ENCODE measurements around the gene ZNF107.

The ZNF107 gene

DNA sequence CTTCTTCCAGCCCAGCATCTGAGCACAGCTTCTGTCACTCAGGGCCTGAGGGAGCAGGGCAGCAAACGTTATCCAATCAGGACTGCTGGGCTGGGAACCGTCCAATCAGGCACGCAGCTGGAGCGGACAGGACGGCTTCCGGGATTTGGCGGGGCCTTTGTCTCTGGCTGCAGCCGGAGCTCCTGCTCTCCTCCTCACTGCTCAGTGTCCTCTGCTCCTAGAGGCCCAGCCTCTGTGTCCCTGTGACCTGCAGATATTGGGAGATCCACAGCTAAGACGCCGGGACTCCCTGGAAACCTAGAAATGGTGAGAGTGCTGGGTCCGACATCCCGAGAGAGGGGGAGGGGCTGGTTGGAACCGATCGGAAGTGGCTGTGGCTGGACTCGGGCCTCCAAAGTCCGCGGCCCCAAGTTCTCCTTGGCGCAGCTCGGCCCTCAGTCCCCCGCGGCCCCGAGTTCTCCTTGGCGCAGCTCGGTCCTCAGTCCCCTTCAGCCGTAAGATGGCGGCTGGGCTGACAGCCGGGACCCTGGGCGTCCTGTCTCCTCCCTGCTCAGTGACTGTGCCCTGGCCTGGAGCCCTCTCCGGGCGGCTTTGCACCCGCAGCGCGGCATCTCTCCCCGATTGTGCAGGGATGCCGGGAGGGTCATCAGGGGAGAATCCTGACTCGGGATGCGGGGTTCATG, at the start of gene ZNF107:
Gene ZNF107, plus strand, starts transcription at position 154 of the 683 bp plus-strand sequence. Its CDS starts 150 bp downstream, at position 304.
- in situ Hi-C loops (cut with MboI; ENCODE audit: low sequenced_read_pairs), result no loop called here

DNA sequence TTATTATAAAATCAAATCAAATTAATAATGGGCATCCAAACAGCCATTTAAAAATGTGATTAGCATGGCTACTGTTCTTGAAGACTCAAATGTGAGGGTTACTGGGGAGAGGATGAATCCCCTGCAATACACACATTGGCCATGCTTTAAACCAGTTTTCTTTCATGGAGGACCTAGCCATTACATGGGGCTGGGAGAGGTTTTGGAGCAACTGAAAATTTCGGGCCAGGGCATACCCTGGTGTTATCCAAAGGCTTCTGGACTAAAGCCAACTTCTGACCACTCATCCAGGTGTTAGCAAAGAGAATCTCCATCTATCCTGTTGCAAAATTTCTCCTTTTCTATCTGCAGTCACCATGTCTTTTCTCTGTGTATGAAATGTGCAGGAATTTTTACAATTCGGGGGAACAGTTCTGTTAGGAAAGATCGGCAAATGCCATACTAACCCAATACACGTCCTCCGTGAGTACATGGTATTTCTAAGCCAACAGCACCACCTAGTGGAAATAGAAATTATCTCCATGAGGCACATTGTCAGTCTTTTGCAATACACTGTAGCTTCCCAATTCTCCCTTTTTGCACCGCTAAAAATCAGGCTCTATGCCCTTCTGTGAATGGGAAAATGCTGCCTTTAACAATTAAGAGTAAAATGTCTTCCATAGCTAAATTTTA, 47.0 kb upstream of the ZNF107 start:
- in situ Hi-C loops (cut with MboI; ENCODE audit: low sequenced_read_pairs), result no loop called here

DNA sequence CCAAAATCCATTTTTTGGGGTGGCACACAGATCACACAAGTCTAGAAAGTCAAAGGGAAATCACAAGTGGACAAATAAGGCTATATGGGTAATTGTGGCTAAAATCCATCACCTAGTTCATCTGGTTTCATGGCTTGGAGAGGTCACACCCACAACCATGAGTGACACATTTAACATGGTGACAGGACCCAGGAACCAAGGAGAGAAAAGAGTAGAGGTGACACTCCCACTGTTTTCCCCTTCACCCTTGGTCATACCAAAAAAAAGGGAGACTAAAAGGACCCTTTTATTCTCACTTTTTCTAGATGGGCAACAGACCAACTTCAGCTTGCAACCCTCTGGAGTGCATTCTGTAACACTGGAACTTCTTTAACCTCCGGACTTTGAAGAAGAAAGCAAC, 46.2 kb upstream of the ZNF107 start:
- in situ Hi-C loops (cut with MboI; ENCODE audit: low sequenced_read_pairs), result no loop called here

DNA sequence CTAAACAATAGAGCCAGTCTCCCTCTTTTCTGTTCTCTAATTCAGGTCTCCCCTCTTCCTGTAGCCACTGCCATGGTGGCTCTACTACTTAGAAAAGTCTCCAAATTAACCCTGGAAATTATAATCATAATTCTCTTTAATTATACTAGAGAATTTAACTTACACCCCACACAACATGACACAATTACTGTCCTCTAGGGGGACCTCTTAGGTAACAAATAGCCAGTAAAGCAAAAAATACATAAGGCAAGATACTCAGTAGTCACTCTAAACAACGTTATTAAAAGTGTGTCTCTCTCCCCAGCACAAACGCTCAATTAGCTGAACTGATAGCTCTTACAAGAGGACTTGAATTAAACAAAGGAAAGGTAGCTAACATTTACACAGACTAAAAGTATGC, 44.3 kb upstream of the ZNF107 start:
- in situ Hi-C loops (cut with MboI; ENCODE audit: low sequenced_read_pairs), result no loop called here

DNA sequence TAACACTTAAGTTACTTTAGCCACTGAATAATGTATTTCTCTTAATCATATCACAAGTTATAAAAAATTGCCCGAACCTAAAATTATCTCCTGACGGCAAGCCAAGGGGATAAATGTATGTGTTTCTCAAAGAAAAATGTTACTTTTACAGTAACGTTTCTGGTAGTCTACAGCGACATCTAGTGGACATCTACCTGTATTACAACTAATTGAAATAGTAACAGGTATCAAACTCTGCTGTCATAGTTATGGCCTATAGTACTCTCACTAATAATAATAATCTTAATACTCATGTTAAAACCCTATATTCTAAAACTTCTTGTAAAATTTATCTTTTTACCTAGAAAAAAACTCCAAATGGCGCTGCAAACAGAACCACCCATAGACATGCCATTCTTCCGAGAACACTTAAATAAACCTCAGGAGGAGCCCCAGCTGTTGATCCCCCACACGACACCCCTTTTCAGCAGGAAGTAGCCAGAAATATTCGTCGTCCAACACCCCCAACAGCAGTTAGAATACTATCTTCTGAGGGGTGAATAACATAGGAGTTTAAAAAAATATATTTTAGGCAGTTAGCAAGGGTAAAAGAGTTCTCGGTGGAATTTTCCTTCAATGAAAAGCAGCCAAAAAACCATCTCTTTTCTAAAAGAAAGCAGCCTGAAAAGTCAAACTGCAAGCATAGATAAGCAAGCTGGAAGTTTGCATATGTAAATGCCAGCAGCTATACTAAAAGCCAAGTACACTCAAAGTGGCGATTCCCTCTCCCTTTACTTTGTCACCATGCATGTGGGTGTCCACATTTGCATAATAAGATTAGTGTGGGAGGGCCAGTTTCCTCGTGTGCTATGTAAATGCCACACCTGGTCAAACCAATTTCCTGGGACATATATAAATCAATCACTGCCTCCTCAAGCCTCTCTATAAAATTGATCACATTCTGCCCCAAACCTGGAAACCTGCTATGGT, 40.5 kb upstream of the ZNF107 start:
- in situ Hi-C loops (cut with MboI; ENCODE audit: low sequenced_read_pairs), result no loop called here

DNA sequence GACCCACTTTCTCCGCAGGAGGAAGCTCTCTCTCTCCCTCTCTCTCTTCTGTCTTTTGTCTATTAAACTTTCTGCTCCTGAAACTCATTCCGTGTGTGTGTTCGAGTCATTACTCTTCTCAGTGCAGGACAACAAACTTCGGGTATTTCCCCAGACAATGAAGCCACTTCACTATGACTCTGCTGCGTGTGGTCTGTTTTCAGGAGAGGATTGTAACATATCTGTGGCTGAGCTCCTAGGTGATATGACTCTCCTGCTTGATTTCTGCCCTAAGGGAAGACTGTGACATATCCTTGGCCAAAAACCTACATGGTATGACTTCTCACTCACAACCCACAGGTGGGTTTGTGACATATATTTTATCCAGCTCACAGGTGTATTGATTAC, 39.9 kb upstream of the ZNF107 start:
- in situ Hi-C loops (cut with MboI; ENCODE audit: low sequenced_read_pairs), result no loop called here

DNA sequence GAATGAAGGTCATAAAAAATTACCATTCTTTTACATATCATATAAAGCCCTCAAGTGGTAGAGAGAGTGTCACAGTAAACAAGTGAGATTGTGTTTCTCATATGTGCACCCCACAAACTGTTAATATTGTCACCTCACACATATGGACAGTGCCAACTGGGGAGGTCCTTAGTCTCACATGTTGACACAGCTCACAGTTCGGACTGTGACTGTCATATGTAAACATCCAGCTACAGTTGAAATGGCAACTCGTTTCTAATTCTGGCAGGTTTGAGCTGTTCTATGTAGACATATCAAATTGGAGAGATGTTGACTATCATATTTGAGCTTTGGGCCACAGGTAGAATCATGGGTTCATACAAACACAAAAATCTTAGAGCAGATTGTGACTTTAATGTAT, 39.4 kb upstream of the ZNF107 start:
- in situ Hi-C loops (cut with MboI; ENCODE audit: low sequenced_read_pairs), result no loop called here

DNA sequence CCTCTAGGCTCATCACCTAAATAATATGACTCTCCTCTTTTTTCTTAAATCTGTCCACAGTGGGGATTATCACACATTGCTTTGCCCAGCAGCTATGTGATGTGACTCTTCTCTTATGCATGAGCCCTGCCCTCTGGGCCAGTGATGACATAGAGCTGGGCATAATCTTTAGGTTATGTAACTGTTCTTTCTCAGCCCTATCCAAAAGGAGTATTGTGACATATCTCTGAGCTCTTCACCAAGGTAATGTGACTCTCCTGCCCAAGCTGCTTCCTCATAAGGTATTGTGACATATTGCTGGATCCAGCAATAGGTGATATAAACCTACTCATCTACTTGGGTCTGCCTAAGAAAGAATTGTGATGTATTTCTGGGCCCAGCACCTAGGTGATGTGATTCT, 37.7 kb upstream of the ZNF107 start:
- in situ Hi-C loops (cut with MboI; ENCODE audit: low sequenced_read_pairs), result no loop called here

DNA sequence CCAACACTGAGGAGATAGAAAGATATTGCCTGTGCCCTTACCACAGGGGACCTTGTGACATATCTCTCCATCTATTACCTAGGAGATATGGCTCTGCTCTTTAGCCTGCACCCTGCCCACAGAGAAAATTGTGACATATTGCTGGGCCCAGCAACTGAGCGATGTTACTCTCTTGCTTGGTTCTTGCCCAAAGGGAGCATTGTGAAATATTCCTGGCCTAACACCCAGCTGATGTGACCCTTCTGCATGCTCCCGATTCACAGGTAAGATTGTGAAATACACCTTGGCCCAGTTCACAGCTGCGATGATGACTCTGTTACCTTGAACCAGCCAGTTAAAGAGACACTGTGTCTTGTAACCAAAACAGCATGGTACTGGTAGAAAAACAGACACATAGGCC, 37.2 kb upstream of the ZNF107 start:
- in situ Hi-C loops (cut with MboI; ENCODE audit: low sequenced_read_pairs), result no loop called here

DNA sequence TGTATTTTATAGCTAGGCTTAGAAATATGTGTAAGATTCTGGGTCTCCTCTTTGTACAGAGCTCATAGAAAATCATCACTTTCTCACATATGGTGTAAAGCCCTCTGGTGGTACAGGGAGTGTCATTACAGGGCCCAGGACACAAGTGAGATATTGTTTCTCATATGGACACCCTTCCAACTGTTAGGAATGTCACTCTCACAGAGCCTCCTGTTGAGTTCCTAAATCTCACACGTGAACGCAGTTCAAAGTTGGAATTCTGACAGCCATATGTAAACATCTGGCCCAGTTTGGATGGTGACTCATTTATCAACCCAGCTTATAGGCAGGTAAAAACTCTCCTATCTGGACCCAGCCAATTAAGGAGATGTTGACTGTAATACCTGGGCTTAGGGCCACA, 35.4 kb upstream of the ZNF107 start:
- in situ Hi-C loops (cut with MboI; ENCODE audit: low sequenced_read_pairs), result no loop called here

DNA sequence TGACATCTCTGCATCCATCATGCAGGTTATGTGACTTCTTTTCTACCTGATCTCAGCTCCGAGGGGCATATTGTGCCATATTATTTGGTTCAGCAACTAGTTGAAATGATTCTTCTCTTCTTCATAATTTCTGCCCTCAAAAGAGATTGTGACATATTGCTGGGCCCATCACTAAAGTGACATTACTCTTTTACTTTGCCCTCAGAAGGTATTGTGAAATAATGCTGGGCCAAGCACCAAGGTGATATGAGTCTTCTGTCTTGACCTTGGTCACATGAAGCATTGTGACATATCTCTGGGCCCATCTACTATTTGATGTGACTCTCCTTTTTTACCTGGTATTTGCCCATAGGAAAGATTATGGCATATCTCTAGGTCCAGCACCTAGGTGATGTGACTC, 33.9 kb upstream of the ZNF107 start:
- in situ Hi-C loops (cut with MboI; ENCODE audit: low sequenced_read_pairs), result no loop called here

DNA sequence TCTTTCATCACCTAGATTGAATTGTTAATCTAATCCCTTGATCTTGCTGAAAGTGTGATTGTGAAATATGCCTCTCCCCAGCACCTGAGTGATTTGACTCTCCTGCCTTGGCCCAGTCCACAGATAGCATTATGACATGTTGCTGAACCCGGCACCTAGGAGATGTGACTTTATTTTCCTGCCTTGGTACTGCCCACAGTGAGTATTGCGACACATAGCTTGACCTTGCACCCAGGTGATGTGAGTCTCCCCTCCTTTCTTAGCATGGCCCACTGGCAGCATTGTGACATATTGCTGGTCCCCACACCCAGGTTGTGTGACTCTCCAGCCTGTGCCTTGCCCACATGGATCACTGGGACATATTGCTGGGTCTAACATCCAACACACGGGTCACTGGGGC, 32.5 kb upstream of the ZNF107 start:
- in situ Hi-C loops (cut with MboI; ENCODE audit: low sequenced_read_pairs), result no loop called here

DNA sequence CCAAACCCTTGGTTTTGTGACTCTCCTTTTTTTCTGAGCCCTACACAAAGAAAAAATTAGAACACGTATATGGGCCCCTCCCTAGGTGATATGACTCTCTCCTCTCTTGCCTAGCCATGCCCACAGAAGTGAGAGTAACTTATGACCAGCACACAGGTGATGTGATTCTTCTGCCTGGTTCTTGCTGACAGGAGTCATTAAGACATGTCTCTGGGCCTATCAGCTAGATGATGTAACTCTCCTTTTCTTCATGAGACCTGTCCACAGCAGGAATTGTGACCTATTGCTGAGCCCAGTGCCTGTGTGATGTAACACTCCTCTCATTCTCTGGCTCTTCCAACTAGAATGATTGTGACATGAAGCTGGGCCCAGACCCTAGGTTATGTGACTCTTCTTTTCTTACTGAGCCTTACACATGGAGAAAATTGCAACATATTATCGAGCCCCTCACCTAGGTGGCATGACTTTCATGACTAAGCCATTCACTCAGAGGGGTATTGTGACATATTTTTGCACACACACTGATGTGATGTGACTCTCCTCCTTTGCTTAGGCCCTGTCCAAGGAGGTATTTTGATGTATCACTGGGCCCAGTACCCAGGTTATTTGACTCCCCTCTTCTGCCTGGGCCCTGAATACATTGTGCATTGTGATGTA, 31.4 kb upstream of the ZNF107 start:
- in situ Hi-C loops (cut with MboI; ENCODE audit: low sequenced_read_pairs), result no loop called here

DNA sequence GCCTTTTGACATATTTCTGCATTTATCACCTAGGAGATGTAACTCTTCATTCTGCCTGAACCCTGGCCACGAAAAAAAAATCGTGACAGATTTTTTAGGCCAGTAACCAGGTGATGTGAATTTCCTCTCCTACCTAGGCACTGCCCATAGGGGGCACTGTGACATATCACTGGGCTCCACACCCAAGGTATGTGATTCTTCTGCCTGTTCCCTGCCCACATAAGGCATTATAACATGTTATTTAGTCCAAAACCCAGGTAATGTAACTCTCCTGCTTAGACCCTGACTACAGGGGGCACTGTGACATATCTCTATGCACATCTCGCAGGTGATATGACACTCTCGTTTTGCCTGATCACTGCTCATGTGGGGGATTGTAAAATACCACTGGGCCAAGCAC, 29.5 kb upstream of the ZNF107 start:
- in situ Hi-C loops (cut with MboI; ENCODE audit: low sequenced_read_pairs), result no loop called here

DNA sequence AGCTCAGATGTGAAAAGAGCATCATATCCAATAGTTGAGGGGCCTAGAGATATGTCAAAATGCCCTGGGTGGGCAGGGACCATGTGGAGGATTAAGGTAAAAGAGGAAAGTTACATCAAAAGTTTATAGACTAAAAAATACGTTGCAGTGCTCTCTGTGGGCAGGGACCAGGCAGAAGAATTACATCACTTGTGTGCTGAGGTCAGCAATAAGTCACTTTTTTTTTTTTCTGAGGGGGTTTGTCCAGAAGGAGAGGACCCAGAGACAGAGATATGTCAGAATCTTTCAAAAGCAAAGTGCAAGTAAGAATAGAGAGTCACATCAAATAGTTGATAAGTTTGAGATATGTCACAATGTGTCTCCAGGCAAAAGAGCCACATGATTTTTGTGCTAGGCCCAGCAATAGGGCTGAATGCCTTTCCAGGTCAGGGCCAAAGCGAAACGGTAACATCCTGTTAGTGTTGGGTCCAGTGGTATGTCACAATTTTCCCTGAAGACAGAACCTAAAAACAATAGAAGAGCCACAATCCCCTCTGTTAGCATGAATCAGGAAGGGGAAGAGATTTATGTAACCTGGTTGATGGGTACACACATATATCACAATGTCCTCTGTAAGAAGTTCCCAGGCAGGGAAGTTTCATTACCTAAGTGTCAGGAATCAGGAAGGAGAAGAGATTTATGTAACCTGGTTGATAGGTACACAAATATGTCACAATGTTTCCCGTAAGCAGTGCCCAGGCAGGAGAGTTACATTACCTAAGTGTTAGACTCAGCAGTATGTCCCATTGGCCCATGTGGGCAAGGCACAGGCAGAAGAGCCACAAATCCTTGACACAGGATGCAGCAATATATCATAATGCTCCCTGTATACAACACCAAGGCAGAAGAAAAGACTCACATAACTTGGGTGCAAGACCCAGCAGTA, 28.1 kb upstream of the ZNF107 start:
- in situ Hi-C loops (cut with MboI; ENCODE audit: low sequenced_read_pairs), result no loop called here

DNA sequence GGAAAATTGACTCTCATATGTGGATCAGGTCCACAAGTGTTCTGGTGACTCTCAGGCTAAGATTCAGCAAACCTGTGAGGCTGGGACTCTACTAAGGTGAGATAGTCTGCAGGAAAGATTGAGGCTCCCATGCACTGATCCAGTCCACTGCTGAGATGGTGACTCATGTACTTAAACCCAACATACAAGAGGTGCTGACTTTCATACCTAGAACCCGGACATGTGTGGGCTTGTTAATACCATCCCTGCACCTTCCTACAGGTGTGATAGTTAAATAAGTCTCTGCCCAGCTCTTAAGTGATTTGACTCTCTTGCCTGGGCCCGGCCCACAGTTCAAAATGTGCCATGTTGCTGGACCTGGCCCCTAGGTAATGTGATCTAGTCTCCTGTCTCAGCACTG, 27.1 kb upstream of the ZNF107 start:
- in situ Hi-C loops (cut with MboI; ENCODE audit: low sequenced_read_pairs), result no loop called here

DNA sequence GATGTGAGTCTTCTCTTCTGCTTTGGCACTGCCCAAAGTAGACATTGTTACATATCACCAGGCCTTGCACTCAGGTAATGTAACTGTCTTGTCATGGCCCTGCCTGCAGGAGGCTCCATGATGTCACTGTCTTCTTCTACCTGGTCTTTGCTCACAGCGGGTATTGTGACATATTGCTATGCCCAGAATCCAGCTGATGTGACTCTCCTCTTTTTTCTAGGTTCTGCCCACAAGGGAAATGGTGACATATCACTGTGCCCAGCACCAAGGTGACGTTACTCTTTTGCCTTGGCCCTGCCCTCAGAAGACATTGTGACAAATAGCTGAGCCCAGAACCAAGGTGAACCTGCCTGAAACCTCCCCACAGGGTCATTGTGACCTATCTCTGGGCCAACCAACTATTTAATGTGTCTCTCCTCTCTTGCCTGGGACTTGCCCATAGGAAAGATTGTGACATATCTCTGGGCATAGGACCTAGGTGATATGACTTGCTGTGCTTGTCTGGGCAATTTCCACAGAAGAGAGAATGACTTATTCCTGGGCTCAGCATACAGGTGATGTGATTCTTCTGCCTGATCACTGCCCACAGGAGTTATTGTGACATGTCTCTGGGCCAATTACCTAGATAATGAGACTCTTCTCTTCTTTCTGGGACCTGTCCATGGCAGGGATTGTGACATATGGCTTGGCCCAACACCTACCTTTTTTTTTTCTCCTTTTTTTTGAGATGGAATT, 26.5 kb upstream of the ZNF107 start:
- in situ Hi-C loops (cut with MboI; ENCODE audit: low sequenced_read_pairs), result no loop called here

DNA sequence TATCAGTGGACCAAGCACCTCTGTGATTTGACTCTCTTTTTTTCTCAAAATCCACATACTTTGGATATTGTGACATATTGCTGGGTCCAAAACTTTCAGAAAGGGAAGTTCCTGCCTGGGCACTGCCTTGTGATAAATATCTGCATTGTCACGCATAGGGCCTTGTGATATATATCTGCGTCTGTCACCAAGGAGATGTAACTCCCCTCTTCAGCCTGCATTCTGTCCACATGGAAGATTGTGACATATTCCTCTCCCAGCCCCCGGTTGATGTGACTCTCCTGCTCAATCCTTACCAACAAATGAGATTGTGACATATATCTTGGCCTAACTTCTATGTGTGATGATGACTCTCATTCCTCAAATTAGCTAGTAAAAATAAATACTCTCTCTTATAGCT, 25.4 kb upstream of the ZNF107 start:
- in situ Hi-C loops (cut with MboI; ENCODE audit: low sequenced_read_pairs), result no loop called here

DNA sequence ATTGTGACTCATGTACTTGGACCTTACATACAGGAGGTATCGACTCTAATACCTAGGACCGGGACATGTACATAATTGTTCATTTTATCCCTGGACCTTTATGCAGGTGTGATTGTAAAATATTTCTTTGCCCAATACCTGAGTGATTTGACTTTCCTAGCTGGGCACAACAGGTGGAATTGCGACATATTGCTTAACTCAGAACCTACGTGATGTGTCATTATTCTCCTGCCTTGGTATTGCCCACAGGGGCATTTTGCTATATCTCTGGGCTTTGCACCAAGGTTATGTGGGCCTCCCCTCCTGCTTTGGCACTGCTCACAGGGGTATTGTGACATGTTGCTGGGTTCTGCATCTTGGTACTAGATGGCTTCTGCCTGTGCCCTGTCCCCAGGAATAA, 23.9 kb upstream of the ZNF107 start:
- in situ Hi-C loops (cut with MboI; ENCODE audit: low sequenced_read_pairs), result no loop called here
